Caco-2 (cell line): ENCODE data around the gene PPP1R12A. TPM values are rescaled to one million over a fixed set of nuclear protein-coding genes. Genes with fewer than 3 reads are reported as not detected.

Experiments
- BruUV-seq: library from RNA; stranded (reverse); fragments of 400-500 nt; replicated peaks from 2 replicates; lab custom pipeline; 2021; lab: Mats Ljungman, UMichigan
- CTCF ChIA-PET: fragments of 300-600 bp; sonication (Branson Sonifier 250); formaldehyde crosslinking; loops from one replicate; lab custom pipeline; 2022; ENCODE audit warnings: antibody characterized with exemption; lab: Charles Lee
- POLR2A ChIA-PET: fragments of 300-600 bp; sonication (Branson Sonifier 250); formaldehyde crosslinking; loops from one replicate; lab custom pipeline; 2022; ENCODE audit warnings: antibody characterized with exemption; lab: Charles Lee
- DNase-seq, 2 experiments: peaks; one replicate each; pipeline versions ENCODE4 v3.0.0 to v3.0.0-alpha.2; 2020 to 2022
- H3K27me3 ChIP-seq: replicated peaks from 2 replicates; pipeline ENCODE4 v1.6.0; 2011; ENCODE audit warnings: low read length; ENCODE audit not compliant: control insufficient read depth, insufficient read depth
- H3K36me3 ChIP-seq: 2 replicates; pipeline ENCODE4 v1.5.1; 2011; ENCODE audit warnings: low read length; ENCODE audit not compliant: control insufficient read depth, insufficient read depth
- H3K4me1 ChIP-seq: fragments of 250-450 bp; sonication (Bioruptor Pico); 2 replicates; pipeline ENCODE4 v1.5.1; 2020; ENCODE audit warnings: mild to moderate bottlenecking
- H3K4me3 ChIP-seq: 2 replicates; pipeline ENCODE4 v1.5.1; 2011; ENCODE audit warnings: low read depth, mild to moderate bottlenecking, control low read depth, low read length
- H3K9me3 ChIP-seq: fragments of 250-450 bp; sonication (Bioruptor Pico); 2 replicates; pipeline ENCODE4 v1.5.1; 2020; ENCODE audit warnings: mild to moderate bottlenecking, moderate library complexity
- H3K27ac Mint-ChIP-seq: one replicate; pipeline ENCODE4 v1.8.0; 2022; ENCODE audit warnings: mixed read lengths; ENCODE audit not compliant: unreplicated experiment
- H3K27me3 Mint-ChIP-seq: one replicate; pipeline ENCODE4 v1.8.0; 2022; ENCODE audit warnings: mixed read lengths; ENCODE audit not compliant: insufficient read depth, unreplicated experiment
- H3K36me3 Mint-ChIP-seq: one replicate; pipeline ENCODE4 v1.8.0; 2022; ENCODE audit warnings: mild to moderate bottlenecking, mixed read lengths; ENCODE audit not compliant: insufficient read depth, unreplicated experiment
- H3K4me1 Mint-ChIP-seq: one replicate; pipeline ENCODE4 v1.8.0; 2022; ENCODE audit warnings: low read depth, mixed read lengths; ENCODE audit not compliant: unreplicated experiment
- H3K4me3 Mint-ChIP-seq: one replicate; pipeline ENCODE4 v1.8.0; 2022; ENCODE audit warnings: mild to moderate bottlenecking, moderate library complexity, mixed read lengths; ENCODE audit not compliant: unreplicated experiment
- H3K9me3 Mint-ChIP-seq: one replicate; pipeline ENCODE4 v1.8.0; 2022; ENCODE audit warnings: mixed read lengths; ENCODE audit not compliant: unreplicated experiment
- CTCF ChIP-seq, 2 experiments: fragments of 200-600 bp in 1 of 2; IDR thresholded peaks; 1 replicate in 1 of 2; 2 replicates in 1 of 2; pipeline versions ENCODE4 v1.5.1 to v1.8.0; 2011 to 2022; ENCODE audit warnings: antibody characterized with exemption in 1 of 2, control low read depth in 1 of 2, inconsistent platforms in 1 of 2, low read depth in 1 of 2, low read length in 1 of 2, mild to moderate bottlenecking in 1 of 2, moderate library complexity in 1 of 2; ENCODE audit not compliant: insufficient read depth in 1 of 2, severe bottlenecking in 1 of 2, unreplicated experiment in 1 of 2
- intact Hi-C: fragments of 100-400 bp; cut with micrococcal nuclease; formaldehyde crosslinking; loops from one replicate; pipeline ENCODE4 v1.10.0; 2022; ENCODE audit not compliant: unreplicated experiment
- total RNA-seq: library from RNA; stranded (reverse); gene quantifications from 2 replicates; pipeline ENCODE4 v1.2.3, GENCODE V29; 2022

PPP1R12A gene
- total RNA-seq, 1 experiment from 2014 or later, result 62.5 TPM

- Mint-ChIP-seq H3K9me3 (no peaks in the 10 kb centered on the region), H3K4me1 (peaks cover 11% of the 10 kb centered on the region), H3K27ac (no peak overlapping the region), H3K36me3 (no peaks in the 10 kb centered on the region), H3K27me3 (no peaks in the 10 kb centered on the region), H3K4me3 (no peak overlapping the region)
- intact Hi-C loops, result no loop called here
- peaks cover 24% of the 10 kb centered on the region for H3K4me1 ChIP-seq
- BruUV-seq, result no TSS peak
- no peak for DNase-seq
- POLR2A ChIA-PET, result no interaction called here
- H3K27me3 ChIP-seq, result no peaks in the 10 kb centered on the region; the same call in 1 of the 2 replicates
- no peaks in the 10 kb centered on the region for H3K36me3 ChIP-seq
- H3K4me3 ChIP-seq, result no peak overlapping the region
- CTCF ChIA-PET, result no interaction called here
- TF ChIP-seq CTCF (IDR thresholded peaks at IDR 0.05; ENCODE audit: insufficient read depth in 1 of 2, low read depth in 1 of 2, low read length in 1 of 2, severe bottlenecking in 1 of 2, unreplicated experiment in 1 of 2), result no peak
- no peaks in the 10 kb centered on the region for H3K9me3 ChIP-seq
Observed at GRCh38 chr12:79975143-79975542, 40.2 kb upstream of the PPP1R12A start.

GRCh38 chr12:79973801-79974200 lies 38.9 kb upstream of the PPP1R12A start:
- BruUV-seq, result no TSS peak
- DNase-seq, result no peak
- Mint-ChIP-seq H3K9me3 (no peaks in the 10 kb centered on the region), H3K27ac (no peak overlapping the region), H3K27me3 (no peaks in the 10 kb centered on the region), H3K36me3 (no peaks in the 10 kb centered on the region), H3K4me1 (peaks cover 11% of the 10 kb centered on the region), H3K4me3 (no peak overlapping the region)
- no peak for TF ChIP-seq CTCF (IDR thresholded peaks at IDR 0.05; ENCODE audit: insufficient read depth in 1 of 2, low read depth in 1 of 2, low read length in 1 of 2, severe bottlenecking in 1 of 2, unreplicated experiment in 1 of 2)
- POLR2A ChIA-PET, result no interaction called here
- Histone ChIP-seq H3K4me3 (no peak overlapping the region), H3K4me1 (peaks cover 24% of the 10 kb centered on the region), H3K9me3 (0 out of 2 replicates have a peak, but pooled peaks cover 2% of the 10 kb centered on the region), H3K36me3 (no peaks in the 10 kb centered on the region), H3K27me3 (no peaks in the 10 kb centered on the region; the same call in 1 of the 2 replicates)
- CTCF ChIA-PET, result no interaction called here
- intact Hi-C loops, result no loop called here

GRCh38 chr12:79964100-79964627 lies 29.3 kb upstream of the PPP1R12A start:
- Mint-ChIP-seq H3K36me3 (no peaks in the 10 kb centered on the region), H3K4me3 (no peak overlapping the region), H3K27me3 (no peaks in the 10 kb centered on the region), H3K9me3 (no peaks in the 10 kb centered on the region), H3K4me1 (no peaks in the 10 kb centered on the region), H3K27ac (no peak overlapping the region)
- ChIA-PET CTCF (no interaction called here), POLR2A (no interaction called here)
- Histone ChIP-seq H3K4me3 (no peak overlapping the region), H3K9me3 (0 out of 2 replicates have a peak, but pooled peaks cover 2% of the 10 kb centered on the region), H3K27me3 (no peaks in the 10 kb centered on the region), H3K36me3 (no peaks in the 10 kb centered on the region), H3K4me1 (no peaks in the 10 kb centered on the region)
- intact Hi-C loops, result no loop called here
- no TSS peak for BruUV-seq
- no peak for TF ChIP-seq CTCF (IDR thresholded peaks at IDR 0.05; ENCODE audit: insufficient read depth in 1 of 2, low read depth in 1 of 2, low read length in 1 of 2, severe bottlenecking in 1 of 2, unreplicated experiment in 1 of 2)
- DNase-seq, result no peak
